Measurements from ENCODE around the gene NRM.
A peak's percentile ranks its signal among the peaks of the same experiment; 100 is the strongest.
"Not testable (repeated sequence)": the region's sequence is repeated elsewhere in the genome, so short reads cannot be mapped to it uniquely, and the experiment has no call there.

The NRM gene

DNA sequence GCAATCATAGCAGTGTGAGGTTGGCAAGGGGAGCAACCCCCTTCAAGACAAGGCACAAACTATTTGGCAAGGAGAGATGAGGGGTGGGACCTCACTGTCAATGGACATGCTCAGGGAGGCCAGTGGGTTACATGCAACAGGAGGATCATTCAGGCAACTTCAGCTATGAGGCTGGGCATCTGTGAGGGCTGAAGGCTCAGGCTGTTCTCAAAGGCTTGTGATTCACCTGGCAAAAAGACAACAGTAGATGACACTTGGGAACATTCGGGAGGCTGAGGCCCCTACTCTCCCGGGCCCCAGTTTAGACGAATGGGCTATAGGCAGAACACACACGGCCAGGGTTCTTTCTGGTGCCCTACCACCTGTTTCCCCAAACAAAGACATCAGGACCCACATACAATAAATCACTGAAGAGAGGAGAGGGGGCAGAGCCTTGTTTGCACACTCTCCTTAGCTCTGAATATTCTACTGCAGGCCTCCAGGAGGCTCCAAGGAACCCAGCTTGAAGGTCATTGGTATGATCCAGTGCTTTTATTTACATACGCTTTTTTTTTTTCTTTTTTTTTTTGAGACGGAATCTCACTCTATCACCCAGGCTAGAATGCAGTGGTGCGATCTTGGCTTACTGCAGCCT lies 37.3 kb upstream of the NRM start:
- FAIRE-seq (no peak), DNase-seq (ENCODE audit: insufficient read length, low spot score) (no peak)
- TF ChIP-seq, protein P1, sequence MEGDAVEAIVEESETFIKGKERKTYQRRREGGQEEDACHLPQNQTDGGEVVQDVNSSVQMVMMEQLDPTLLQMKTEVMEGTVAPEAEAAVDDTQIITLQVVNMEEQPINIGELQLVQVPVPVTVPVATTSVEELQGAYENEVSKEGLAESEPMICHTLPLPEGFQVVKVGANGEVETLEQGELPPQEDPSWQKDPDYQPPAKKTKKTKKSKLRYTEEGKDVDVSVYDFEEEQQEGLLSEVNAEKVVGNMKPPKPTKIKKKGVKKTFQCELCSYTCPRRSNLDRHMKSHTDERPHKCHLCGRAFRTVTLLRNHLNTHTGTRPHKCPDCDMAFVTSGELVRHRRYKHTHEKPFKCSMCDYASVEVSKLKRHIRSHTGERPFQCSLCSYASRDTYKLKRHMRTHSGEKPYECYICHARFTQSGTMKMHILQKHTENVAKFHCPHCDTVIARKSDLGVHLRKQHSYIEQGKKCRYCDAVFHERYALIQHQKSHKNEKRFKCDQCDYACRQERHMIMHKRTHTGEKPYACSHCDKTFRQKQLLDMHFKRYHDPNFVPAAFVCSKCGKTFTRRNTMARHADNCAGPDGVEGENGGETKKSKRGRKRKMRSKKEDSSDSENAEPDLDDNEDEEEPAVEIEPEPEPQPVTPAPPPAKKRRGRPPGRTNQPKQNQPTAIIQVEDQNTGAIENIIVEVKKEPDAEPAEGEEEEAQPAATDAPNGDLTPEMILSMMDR (IDR thresholded peaks at IDR 0.05; ENCODE audit: insufficient read depth, missing control alignments): peak; percentile 3

DNA sequence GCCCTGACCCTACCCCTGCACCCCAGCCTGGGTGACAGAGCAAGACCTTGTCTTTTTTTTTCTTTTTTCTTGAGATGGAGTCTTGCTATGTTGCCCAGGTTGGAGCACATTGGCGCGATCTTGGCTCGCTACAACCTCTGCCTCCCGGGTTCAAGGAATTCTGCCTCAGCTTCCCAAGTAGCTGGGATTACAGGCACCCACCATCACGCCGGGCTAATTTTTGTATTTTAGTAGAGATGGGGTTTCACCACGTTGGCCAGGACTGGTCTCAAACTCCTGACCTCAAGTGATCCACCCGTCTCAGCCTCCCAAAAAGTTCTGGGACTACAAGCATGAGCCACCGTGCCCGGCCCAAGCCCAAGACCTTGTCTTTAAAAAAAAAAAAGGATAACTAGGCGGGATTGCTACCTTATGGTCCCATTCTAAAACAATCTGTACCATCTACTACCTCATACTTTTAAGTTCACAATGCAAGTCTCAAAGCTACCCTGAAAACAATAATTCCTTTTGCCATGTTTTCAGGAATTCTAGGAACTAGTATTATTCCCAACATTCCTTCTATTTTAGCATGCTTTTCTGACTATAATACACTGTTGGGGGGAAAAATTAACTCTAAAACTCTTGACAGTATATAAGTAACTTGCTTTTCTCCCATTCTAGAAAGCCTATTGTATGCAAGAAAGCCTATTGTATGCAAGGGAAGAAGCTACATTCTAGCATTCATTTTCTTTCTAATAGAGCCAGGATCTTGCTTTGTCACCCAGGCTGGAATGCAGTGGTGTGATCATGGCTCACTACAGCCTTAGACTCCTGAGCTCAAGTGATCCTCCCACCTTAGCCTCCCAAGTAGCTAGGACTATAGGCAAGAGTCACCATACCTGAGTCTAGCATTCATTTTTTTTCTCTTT lies 36.0 kb upstream of the NRM start:
- FAIRE-seq (no peak), DNase-seq (ENCODE audit: insufficient read length, low spot score) (no peak)
- TF ChIP-seq, protein P1 (IDR thresholded peaks at IDR 0.05; ENCODE audit: insufficient read depth, missing control alignments): no peak

GRCh38 chr6:30725713-30726505 lies 35.1 kb upstream of the NRM start:
- no peak for DNase-seq (ENCODE audit: insufficient read length, low spot score)
- no peak for FAIRE-seq
- TF ChIP-seq, protein P1 (IDR thresholded peaks at IDR 0.05; ENCODE audit: insufficient read depth, missing control alignments): no peak

DNA sequence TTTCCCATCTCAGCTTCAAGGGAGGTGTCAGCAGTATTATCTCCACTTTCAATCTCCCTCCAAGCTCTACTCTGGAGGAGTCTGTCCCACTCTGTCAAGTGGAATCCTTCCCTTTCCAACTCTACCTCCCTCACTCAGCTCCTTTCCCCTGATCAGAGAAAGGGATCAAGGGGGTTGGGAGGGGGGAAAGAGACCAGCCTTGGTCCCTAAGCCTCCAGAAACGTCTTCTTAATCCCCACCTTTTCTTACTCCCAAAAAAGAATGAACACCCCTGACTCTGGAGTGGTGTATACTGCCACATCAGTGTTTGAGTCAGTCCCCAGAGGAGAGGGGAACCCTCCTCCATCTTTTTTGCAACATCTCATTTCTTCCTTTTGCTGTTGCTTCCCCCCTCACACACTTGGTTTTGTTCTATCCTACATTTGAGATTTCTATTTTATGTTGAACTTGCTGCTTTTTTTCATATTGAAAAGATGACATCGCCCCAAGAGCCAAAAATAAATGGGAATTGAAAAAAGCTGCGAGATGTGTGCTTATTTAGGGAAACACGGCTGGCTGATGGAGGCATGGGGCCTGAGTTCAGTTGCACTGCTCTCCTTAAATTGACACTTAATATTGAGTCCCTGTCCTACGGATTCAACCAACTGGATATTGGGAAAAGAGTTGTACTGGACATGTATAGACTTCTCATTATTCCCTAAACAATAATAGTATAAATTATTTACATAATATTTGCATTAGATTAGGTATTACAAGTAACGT lies 34.3 kb upstream of the NRM start:
- FAIRE-seq (no peak), DNase-seq (ENCODE audit: insufficient read length, low spot score) (no peak)
- TF ChIP-seq, protein P1 (IDR thresholded peaks at IDR 0.05; ENCODE audit: insufficient read depth, missing control alignments): no peak

DNA sequence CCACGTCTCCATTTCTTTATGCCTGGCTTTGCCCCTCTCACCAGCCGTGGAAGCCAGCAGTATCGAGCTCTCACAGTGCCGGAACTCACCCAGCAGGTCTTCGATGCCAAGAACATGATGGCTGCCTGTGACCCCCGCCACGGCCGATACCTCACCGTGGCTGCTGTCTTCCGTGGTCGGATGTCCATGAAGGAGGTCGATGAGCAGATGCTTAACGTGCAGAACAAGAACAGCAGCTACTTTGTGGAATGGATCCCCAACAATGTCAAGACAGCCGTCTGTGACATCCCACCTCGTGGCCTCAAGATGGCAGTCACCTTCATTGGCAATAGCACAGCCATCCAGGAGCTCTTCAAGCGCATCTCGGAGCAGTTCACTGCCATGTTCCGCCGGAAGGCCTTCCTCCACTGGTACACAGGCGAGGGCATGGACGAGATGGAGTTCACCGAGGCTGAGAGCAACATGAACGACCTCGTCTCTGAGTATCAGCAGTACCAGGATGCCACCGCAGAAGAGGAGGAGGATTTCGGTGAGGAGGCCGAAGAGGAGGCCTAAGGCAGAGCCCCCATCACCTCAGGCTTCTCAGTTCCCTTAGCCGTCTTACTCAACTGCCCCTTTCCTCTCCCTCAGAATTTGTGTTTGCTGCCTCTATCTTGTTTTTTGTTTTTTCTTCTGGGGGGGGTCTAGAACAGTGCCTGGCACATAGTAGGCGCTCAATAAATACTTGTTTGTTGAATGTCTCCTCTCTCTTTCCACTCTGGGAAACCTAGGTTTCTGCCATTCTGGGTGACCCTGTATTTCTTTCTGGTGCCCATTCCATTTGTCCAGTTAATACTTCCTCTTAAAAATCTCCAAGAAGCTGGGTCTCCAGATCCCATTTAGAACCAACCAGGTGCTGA lies 33.3 kb upstream of the NRM start:
- FAIRE-seq: not testable (repeated sequence)

GRCh38 chr6:30723159-30723842 lies 32.5 kb upstream of the NRM start:
- not testable (repeated sequence) for FAIRE-seq; DNase-seq (ENCODE audit: insufficient read length, low spot score)

More for the DNA sequence above, 33.3 kb upstream of the NRM start:
- not testable (repeated sequence) for DNase-seq (ENCODE audit: insufficient read length, low spot score)
